Liver (tissue), 9 donors: Measurements from ENCODE around the gene FCRL5. TPM values are rescaled to one million over a fixed set of nuclear protein-coding genes. Genes with fewer than 3 reads are reported as not detected.

Source experiments
- DNase-seq: peaks from one replicate; pipeline ENCODE4 v3.0.0-alpha.2; 2017; ENCODE audit warnings: low spot score
- H3K27ac ChIP-seq, 2 donors: one replicate each; pipeline ENCODE4 v1.7.0; 2013; ENCODE audit warnings: inconsistent platforms in 2 of 2, low read length in 2 of 2, control low read depth in 1 of 2, low read depth in 1 of 2, mild to moderate bottlenecking in 1 of 2
- H3K27me3 ChIP-seq, 4 donors: one replicate each; pipeline versions ENCODE4 v1.6.1 to v1.7.0; 2013; ENCODE audit warnings: low read length in 3 of 4, inconsistent platforms in 1 of 4, mild to moderate bottlenecking in 1 of 4, moderate library complexity in 1 of 4; ENCODE audit not compliant: control insufficient read depth in 4 of 4, insufficient read depth in 4 of 4
- H3K36me3 ChIP-seq, 4 donors: one replicate each; pipeline versions ENCODE4 v1.6.1 to v1.7.0; 2013; ENCODE audit warnings: low read length in 3 of 4, mild to moderate bottlenecking in 3 of 4, low read depth in 1 of 4, moderate library complexity in 1 of 4; ENCODE audit not compliant: control insufficient read depth in 4 of 4, insufficient read depth in 3 of 4
- H3K4me1 ChIP-seq, 4 donors: one replicate each; pipeline versions ENCODE4 v1.6.1 to v1.7.0; 2013; ENCODE audit warnings: low read length in 3 of 4, mild to moderate bottlenecking in 3 of 4, moderate library complexity in 1 of 4; ENCODE audit not compliant: control insufficient read depth in 4 of 4, insufficient read depth in 4 of 4
- H3K4me3 ChIP-seq, 3 donors: one replicate each; pipeline versions ENCODE4 v1.6.1 to v1.7.0; 2013; ENCODE audit warnings: low read length in 3 of 3, control low read depth in 1 of 3, low read depth in 1 of 3, mild to moderate bottlenecking in 1 of 3
- H3K9ac ChIP-seq, 2 donors: one replicate each; pipeline ENCODE4 v1.7.0; 2013; ENCODE audit warnings: low read length in 2 of 2, mild to moderate bottlenecking in 2 of 2, moderate library complexity in 2 of 2, control low read depth in 1 of 2, low read depth in 1 of 2
- H3K9me3 ChIP-seq, 4 donors: one replicate each; pipeline versions ENCODE4 v1.6.1 to v1.7.0; 2013; ENCODE audit warnings: low read length in 3 of 4; ENCODE audit not compliant: control insufficient read depth in 4 of 4
- EGR1 ChIP-seq, 2 donors: IDR thresholded peaks; 2 replicates each; pipeline ENCODE4 v1.6.1; 2016 to 2018; ENCODE audit warnings: antibody characterized with exemption in 2 of 2, low read depth in 2 of 2
- GABPA ChIP-seq, 2 donors: IDR thresholded peaks in 1 of 2; conservative IDR thresholded peaks in 1 of 2; 2 replicates each; pipeline ENCODE4 v1.6.1; 2016; ENCODE audit warnings: antibody characterized with exemption in 2 of 2, mild to moderate bottlenecking in 1 of 2, moderate library complexity in 1 of 2
- RAD21 ChIP-seq, 2 donors: IDR thresholded peaks; 2 replicates each; pipeline ENCODE4 v1.6.1; 2016; ENCODE audit warnings: antibody characterized with exemption in 2 of 2, mild to moderate bottlenecking in 2 of 2
- RXRA ChIP-seq, 2 donors: IDR thresholded peaks; 2 replicates each; pipeline ENCODE4 v1.6.1; 2017 to 2018; ENCODE audit warnings: antibody characterized with exemption in 2 of 2, mild to moderate bottlenecking in 1 of 2
- SP1 ChIP-seq: IDR thresholded peaks from 2 replicates; pipeline ENCODE4 v1.6.1; 2018; ENCODE audit warnings: antibody characterized with exemption, mild to moderate bottlenecking
- WGBS: extraction: QIAGEN DNeasy Blood & Tissue Kit; methylation state at CpG from one replicate; pipeline ENCODE4 v1.1.7; 2013; 5-methylcytosine and 5-hydroxymethylcytosine counted together
- polyA plus RNA-seq, 2 donors: library from polyadenylated mRNA; stranded (reverse) in 1 of 2; unstranded in 1 of 2; fragments of 200-250 nt in 1 of 2; fragments of >200 nt in 1 of 2; fragmentation: Nextera tagmentation in 1 of 2; extraction: Ambion mirVana in 1 of 2; gene quantifications; one replicate each; pipeline versions ENCODE4 v1.2.1 to v1.2.3, GENCODE V29; 2013 to 2015
- total RNA-seq, 2 donors: library from RNA; depleted of rRNA; stranded (reverse); fragments of >200 nt; gene quantifications; one replicate each; pipeline ENCODE4 v1.2.3, GENCODE V29; 2014
- donor health status: healthy.
- donor health status: healthy.
- donor health status: healthy.
- donor health status: healthy.
- donor health status: healthy.

The FCRL5 gene
- total and polyA plus RNA-seq, 4 donors = 0.10 to 0.72 (median 0.52) TPM

DNA sequence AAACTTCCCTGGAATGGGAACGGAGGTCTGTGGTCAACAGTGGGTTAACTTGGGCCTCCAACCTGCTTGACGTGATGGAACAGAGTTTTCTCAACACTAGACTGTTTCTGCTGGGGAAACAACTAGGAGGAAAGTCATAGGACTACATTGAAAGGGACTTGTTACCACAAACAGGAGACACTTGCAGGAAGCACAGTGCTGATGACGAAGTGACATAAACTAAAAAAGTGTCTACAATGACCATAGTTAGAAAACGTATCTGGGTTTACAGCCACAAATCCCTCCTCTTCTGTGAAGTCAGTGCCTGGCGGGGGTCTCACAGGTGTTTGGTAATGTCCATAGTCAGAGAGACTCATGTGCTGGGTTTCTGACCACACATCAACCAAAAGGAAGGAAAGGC lies 86.3 kb downstream of the FCRL5 start:
- H3K4me1 ChIP-seq = no peaks in the 10 kb centered on the region
- H3K27me3 ChIP-seq = no peaks in the 10 kb centered on the region
- no peak for DNase-seq
- H3K4me3 ChIP-seq = no peak overlapping the region
- H3K9ac ChIP-seq = no peak overlapping the region
- no peaks in the 10 kb centered on the region for H3K9me3 ChIP-seq
- WGBS = 82% methylated on average over 5 of the region's 5 CpGs
- TF ChIP-seq SP1 = no peak
- no peak for TF ChIP-seq EGR1 (IDR thresholded peaks at IDR 0.05; ENCODE audit: low read depth in 2 of 2)
- TF ChIP-seq RAD21 (IDR thresholded peaks at IDR 0.05) = no peak
- no peak for TF ChIP-seq GABPA (IDR thresholded peaks at IDR 0.05 in 1 of 2, conservative IDR thresholded peaks at IDR 0.05 in 1 of 2)
- no peak for TF ChIP-seq RXRA (IDR thresholded peaks at IDR 0.05)
- H3K36me3 ChIP-seq = no peaks in the 10 kb centered on the region
- H3K27ac ChIP-seq = no peak overlapping the region

Other genes with a start within 250 kb of the FCRL5 start
- gene FCRL4, start 45.6 kb upstream of the FCRL5 start, total RNA-seq = not detected
- gene FCRL4, start 45.6 kb upstream of the FCRL5 start, polyA plus RNA-seq = not detected
- under 1 TPM; 0.42 to 0.59 TPM for gene FCRL3, start 148.3 kb upstream of the FCRL5 start, total RNA-seq
- under 1 TPM; 0.16 to 0.72 TPM for gene FCRL3, start 148.3 kb upstream of the FCRL5 start, polyA plus RNA-seq
- under 1 TPM; 0.08 to 0.23 TPM for gene FCRL2, start 224.6 kb upstream of the FCRL5 start, total RNA-seq
- under 1 TPM in 1 of 2 donors, not detected in 1; 0.43 TPM for gene FCRL2, start 224.6 kb upstream of the FCRL5 start, polyA plus RNA-seq